Tibial artery (tissue), 4 donors: ENCODE measurements around the gene STK10.

Experiments used
- DNase-seq, 2 donors: peaks; one replicate each; pipeline ENCODE4 v3.0.0-alpha.2; 2019
- H3K27ac ChIP-seq, 2 donors: fragments of 200-600 bp; sonication (generic) in 1 of 2; 1 replicate in 1 of 2; 2 replicates in 1 of 2; pipeline ENCODE4 v1.5.1; 2018 to 2019; ENCODE audit warnings: mild to moderate bottlenecking in 1 of 2
- H3K27me3 ChIP-seq, 2 donors: fragments of 200-600 bp; sonication (generic) in 1 of 2; one replicate each; pipeline versions ENCODE4 v1.5.1 to v1.6.0; 2016 to 2019
- H3K36me3 ChIP-seq, 3 donors: fragments of 200-600 bp; sonication (generic) in 2 of 3; one replicate each; pipeline ENCODE4 v1.5.1; 2016 to 2019; ENCODE audit warnings: mild to moderate bottlenecking in 2 of 3
- H3K4me1 ChIP-seq, 4 donors: fragments of 200-600 bp; sonication (generic) in 2 of 4; 1 replicate in 3 of 4; 2 replicates in 1 of 4; pipeline ENCODE4 v1.5.1; 2016 to 2019
- H3K4me3 ChIP-seq, 2 donors: fragments of 200-600 bp; sonication (generic) in 1 of 2; 1 replicate in 1 of 2; 2 replicates in 1 of 2; pipeline ENCODE4 v1.5.1; 2018 to 2019; ENCODE audit warnings: mild to moderate bottlenecking in 2 of 2
- H3K9me3 ChIP-seq, 3 donors: fragments of 200-600 bp; sonication (generic) in 1 of 3; one replicate each; pipeline ENCODE4 v1.5.1; 2016 to 2019
- intact Hi-C: fragments of 100-400 bp; cut with DNase I; formaldehyde crosslinking; loops from one replicate; pipeline ENCODE4 v1.15.0; 2023; ENCODE audit warnings: low total_unique reads
- TF ChIP-seq, protein P1 (sequence below), 2 experiments: fragments of 200-600 bp in 1 of 2; fragments of 450-650 bp in 1 of 2; IDR thresholded peaks; one replicate each; pipeline ENCODE4 v1.5.1; 2017 to 2019; ENCODE audit warnings: antibody characterized with exemption in 2 of 2, mild to moderate bottlenecking in 1 of 2, moderate library complexity in 1 of 2

Gene STK10

DNA sequence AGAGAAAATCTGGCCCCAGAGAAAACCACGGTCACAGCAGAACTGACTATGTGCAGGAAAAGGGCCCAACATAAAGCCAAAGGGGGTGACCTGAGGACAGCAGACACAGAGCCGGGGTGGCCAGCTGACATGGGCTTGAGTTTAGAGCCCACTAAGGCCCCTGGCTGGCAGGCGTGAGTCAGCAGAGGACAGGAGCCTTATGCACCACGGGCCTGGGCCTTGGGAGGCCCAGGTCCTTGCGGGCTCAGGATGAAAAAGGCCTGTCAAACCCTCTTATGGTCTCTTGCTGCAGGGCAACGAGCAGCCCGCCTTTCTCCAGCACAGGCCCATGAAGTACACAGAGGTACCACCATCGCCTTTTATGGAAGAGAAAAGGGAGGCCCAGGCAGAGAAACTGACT, 19.7 kb downstream of the STK10 start:
- no peaks in the 10 kb centered on the region for H3K9me3 ChIP-seq
- H3K4me1 ChIP-seq = peaks cover 0 to 16% (median 4%) of the 10 kb centered on the region in 4 donors
- no peak for DNase-seq
- no peaks in the 10 kb centered on the region for H3K36me3 ChIP-seq
- H3K27me3 ChIP-seq = no peaks in the 10 kb centered on the region
- intact Hi-C loops = no loop called here
- TF ChIP-seq, protein P1, sequence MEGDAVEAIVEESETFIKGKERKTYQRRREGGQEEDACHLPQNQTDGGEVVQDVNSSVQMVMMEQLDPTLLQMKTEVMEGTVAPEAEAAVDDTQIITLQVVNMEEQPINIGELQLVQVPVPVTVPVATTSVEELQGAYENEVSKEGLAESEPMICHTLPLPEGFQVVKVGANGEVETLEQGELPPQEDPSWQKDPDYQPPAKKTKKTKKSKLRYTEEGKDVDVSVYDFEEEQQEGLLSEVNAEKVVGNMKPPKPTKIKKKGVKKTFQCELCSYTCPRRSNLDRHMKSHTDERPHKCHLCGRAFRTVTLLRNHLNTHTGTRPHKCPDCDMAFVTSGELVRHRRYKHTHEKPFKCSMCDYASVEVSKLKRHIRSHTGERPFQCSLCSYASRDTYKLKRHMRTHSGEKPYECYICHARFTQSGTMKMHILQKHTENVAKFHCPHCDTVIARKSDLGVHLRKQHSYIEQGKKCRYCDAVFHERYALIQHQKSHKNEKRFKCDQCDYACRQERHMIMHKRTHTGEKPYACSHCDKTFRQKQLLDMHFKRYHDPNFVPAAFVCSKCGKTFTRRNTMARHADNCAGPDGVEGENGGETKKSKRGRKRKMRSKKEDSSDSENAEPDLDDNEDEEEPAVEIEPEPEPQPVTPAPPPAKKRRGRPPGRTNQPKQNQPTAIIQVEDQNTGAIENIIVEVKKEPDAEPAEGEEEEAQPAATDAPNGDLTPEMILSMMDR (IDR thresholded peaks at IDR 0.05) = no peak
- H3K27ac ChIP-seq = no peak overlapping the region
- H3K4me3 ChIP-seq = no peak overlapping the region

DNA sequence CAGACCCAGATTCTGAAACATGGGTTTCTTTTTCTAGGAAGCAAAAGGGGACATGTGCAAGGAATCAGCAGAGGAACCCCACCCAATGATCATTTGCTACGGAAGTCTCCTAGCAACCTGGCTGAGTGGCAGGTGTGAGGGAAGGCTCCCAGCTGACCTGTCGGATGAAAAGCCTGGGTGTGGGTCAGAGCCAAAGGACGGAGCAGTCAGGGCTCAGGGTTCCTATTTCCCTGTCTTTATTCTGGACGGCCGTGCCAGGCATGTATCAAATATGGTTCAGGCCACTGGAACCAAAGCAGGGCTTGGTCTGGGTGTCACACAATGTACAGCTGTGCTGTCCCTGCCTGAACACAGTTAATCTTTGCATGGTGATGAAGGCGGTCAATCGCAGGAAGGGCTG, 20.1 kb downstream of the STK10 start:
- intact Hi-C loops = no loop called here
- no peak overlapping the region for H3K4me3 ChIP-seq
- peaks cover 0 to 16% (median 4%) of the 10 kb centered on the region in 4 donors for H3K4me1 ChIP-seq
- H3K9me3 ChIP-seq = no peaks in the 10 kb centered on the region
- no peak overlapping the region for H3K27ac ChIP-seq
- TF ChIP-seq, protein P1 (IDR thresholded peaks at IDR 0.05) = no peak
- no peak for DNase-seq
- no peaks in the 10 kb centered on the region for H3K27me3 ChIP-seq
- no peaks in the 10 kb centered on the region for H3K36me3 ChIP-seq

DNA sequence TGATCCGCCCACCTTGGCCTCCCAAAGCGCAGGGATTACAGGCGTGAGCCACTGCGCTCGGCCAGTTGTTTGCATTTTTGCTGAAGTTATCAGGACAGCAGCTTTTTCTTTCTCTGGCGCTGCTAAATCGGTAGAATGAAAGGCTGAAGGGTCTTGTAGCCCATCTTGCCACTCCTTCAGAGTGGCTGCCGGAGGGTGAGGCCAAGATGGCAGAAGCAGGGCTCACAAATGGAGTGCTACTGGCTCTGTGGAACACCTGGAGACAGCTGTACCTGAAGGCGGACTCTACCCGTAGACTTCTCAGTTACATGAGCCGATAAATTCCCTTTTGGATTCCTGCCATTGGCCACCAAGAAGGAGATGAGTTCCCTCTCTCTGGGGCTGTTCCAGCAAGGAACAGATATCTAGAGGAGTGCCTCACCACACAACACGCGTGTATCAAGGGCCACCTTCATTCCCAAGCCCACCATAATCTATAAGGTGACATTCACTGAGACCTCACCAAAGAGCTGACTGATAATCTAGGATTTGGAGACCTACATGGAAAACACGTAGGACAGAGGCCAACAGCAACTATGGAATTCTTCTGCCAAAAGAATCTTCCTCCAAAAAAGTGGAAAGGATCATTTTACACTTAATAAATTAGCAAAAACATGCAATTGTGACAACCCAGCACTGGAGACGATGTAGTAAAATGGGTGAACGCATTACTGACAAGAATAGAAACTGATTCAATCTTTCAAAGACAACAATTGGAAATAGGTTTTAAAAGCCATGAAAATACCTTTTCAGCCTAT, 21.8 kb downstream of the STK10 start:
- Histone ChIP-seq H3K9me3 (no peaks in the 10 kb centered on the region), H3K27me3 (no peaks in the 10 kb centered on the region), H3K4me3 (no peak overlapping the region), H3K27ac (no peak overlapping the region), H3K36me3 (no peaks in the 10 kb centered on the region), H3K4me1 (peaks cover 0 to 16% (median 4%) of the 10 kb centered on the region in 4 donors)
- intact Hi-C loops = no loop called here
- DNase-seq = no peak
- TF ChIP-seq, protein P1 (IDR thresholded peaks at IDR 0.05) = no peak

DNA sequence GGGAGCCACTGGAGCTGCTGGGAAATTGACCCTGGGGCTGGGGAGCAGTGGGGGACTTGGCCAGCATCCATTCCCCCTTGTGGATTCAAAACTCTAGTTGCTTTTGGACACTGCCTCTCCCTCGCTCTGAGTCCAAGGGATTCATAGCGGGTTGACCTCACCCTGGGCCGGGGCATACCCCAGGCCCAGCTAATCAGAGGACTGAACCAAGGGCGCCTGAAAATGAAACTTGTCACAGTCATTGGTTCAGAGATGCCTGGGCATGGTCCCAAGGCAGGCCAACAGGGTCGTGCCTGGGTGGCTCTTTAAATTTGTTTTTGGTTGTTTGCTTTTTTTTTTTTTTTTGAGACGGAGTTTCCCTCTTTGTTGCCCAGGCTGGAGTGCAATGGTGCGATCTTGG, 22.6 kb downstream of the STK10 start:
- peaks cover 0 to 9% (median 3%) of the 10 kb centered on the region in 4 donors for H3K4me1 ChIP-seq
- H3K36me3 ChIP-seq = no peaks in the 10 kb centered on the region
- intact Hi-C loops = no loop called here
- no peak overlapping the region for H3K27ac ChIP-seq
- no peak for DNase-seq
- no peaks in the 10 kb centered on the region for H3K27me3 ChIP-seq
- H3K4me3 ChIP-seq = no peak overlapping the region
- no peaks in the 10 kb centered on the region for H3K9me3 ChIP-seq
- TF ChIP-seq, protein P1 (IDR thresholded peaks at IDR 0.05) = no peak

DNA sequence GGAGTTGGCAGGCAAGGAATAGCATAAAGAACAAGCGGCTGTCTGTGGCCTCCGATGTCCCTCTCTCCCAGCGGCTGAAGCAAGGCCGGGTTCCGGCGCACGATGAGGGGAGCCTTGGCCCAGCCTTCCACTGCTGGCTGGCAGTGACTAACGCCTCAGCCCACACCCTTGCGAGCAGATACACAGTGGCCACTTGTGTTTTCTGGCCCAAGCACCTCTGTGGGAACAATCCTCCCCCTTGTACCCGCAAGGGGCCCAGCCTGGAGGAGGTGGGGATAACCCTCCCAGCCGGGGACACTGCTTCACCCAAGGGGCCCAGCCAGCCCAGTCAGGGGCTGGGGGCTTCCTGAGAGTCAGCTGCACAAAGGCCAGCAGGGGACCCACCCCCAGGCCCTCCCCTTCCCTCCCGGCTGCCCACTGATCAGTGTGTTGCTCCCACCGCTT, 23.2 kb downstream of the STK10 start:
- H3K4me3 ChIP-seq = no peak overlapping the region
- intact Hi-C loops = no loop called here
- no peaks in the 10 kb centered on the region for H3K36me3 ChIP-seq
- no peak overlapping the region for H3K27ac ChIP-seq
- no peaks in the 10 kb centered on the region for H3K27me3 ChIP-seq
- H3K4me1 ChIP-seq = peaks cover 0 to 7% (median 0%) of the 10 kb centered on the region in 4 donors
- DNase-seq = no peak
- TF ChIP-seq, protein P1 (IDR thresholded peaks at IDR 0.05) = no peak
- H3K9me3 ChIP-seq = no peaks in the 10 kb centered on the region
